Activated CD4-positive, alpha-beta T cell treated with anti-CD3 and anti-CD28 coated beads for 36 hours (primary cell): Measurements from ENCODE around the gene CBY3. TPM values are rescaled to one million over a fixed set of nuclear protein-coding genes. Genes with fewer than 3 reads are reported as not detected.
"Not testable (repeated sequence)": the region's sequence is repeated elsewhere in the genome, so short reads cannot be mapped to it uniquely, and the experiment has no call there.

Experiments
- ATAC-seq: fragments of 200-7000 bp; cut with Tn5 transposase; one replicate; pipeline ENCODE4 v1.10.0; 2021; ENCODE audit warnings: mild to moderate bottlenecking, moderate library complexity
- CTCF ChIA-PET: fragments of 350-600 bp; sonication (Branson Sonifier 250); formaldehyde crosslinking; loops from one replicate; lab custom pipeline; 2021; ENCODE audit warnings: antibody characterized with exemption; lab: Charles Lee
- POLR2A ChIA-PET: fragments of 350-600 bp; sonication (Branson Sonifier 250); formaldehyde crosslinking; loops from one replicate; lab custom pipeline; 2021; ENCODE audit warnings: antibody characterized with exemption, inconsistent platforms; lab: Charles Lee
- DNase-seq: peaks from one replicate; pipeline ENCODE4 v3.0.0-alpha.2; 2020
- H3K27ac Mint-ChIP-seq: one replicate; pipeline ENCODE4 v1.8.0; 2021; ENCODE audit warnings: mixed read lengths
- H3K27me3 Mint-ChIP-seq: one replicate; pipeline ENCODE4 v1.8.0; 2021; ENCODE audit warnings: mixed read lengths
- H3K36me3 Mint-ChIP-seq: one replicate; pipeline ENCODE4 v1.8.0; 2021; ENCODE audit warnings: low read depth, mixed read lengths
- H3K4me1 Mint-ChIP-seq: one replicate; pipeline ENCODE4 v1.8.0; 2021; ENCODE audit warnings: mixed read lengths
- H3K4me3 Mint-ChIP-seq: one replicate; pipeline ENCODE4 v1.8.0; 2021; ENCODE audit warnings: mild to moderate bottlenecking, moderate library complexity, mixed read lengths
- H3K9me3 Mint-ChIP-seq: one replicate; pipeline ENCODE4 v1.8.0; 2021; ENCODE audit warnings: low read depth, mixed read lengths
- intact Hi-C, 2 experiments: fragments of 100-400 bp; cut with DNase I in 1 of 2; cut with micrococcal nuclease in 1 of 2; formaldehyde crosslinking; loops; one replicate each; pipeline versions ENCODE4 v1.14.2 to v1.15.1; 2022 to 2024; cut with DNase I, micrococcal nuclease
- total RNA-seq, 2 experiments: library from RNA; stranded (reverse); gene quantifications; one replicate each; pipeline ENCODE4 v1.2.3, GENCODE V29; 2021

Gene CBY3
- total RNA-seq, 2 experiments from 2014 or later = 0.40 to 0.71 TPM

- H3K27me3 Mint-ChIP-seq = no peaks in the 10 kb centered on the region
- intact Hi-C loops = loop anchor here (1.0 to 5.0 kb wide), 13 partner anchors 21 to 1072 kb away; partner anchors contain the start of genes HNRNPH1 (in 2 of the 2), MAML1 (in 2 of the 2), RUFY1 (in 2 of the 2) and CLK4 (in 1 of the 2)
- peaks cover 43% of the 10 kb centered on the region for H3K36me3 Mint-ChIP-seq
- ATAC-seq (peak; percentile 0), DNase-seq (no peak)
- H3K4me1 Mint-ChIP-seq = peaks cover 42% of the 10 kb centered on the region
- CTCF ChIA-PET = interaction anchor here (1.0 kb wide), 1 partner anchor 31 kb away, joined by 3 read pairs; no protein-coding TSS in a partner anchor
- POLR2A ChIA-PET = interaction anchor here (0.6 to 1.5 kb wide), 10 partner anchors 17 to 387 kb away, joined by 3 to 11 read pairs (median 4); partner anchors contain the start of gene HNRNPH1
- H3K9me3 Mint-ChIP-seq = no peaks in the 10 kb centered on the region
- peak within 1 kb of the TSS; percentile 94 for H3K4me3 Mint-ChIP-seq
- peak within 1 kb of the TSS; percentile 100 for H3K27ac Mint-ChIP-seq
Measured at GRCh38 chr5:179698935-179699615, 18.2 kb upstream of the CBY3 start, which contains the start of gene CANX. CANX (plus strand) TSS chr5:179698967; CDS start chr5:179705682, 6,715 bp downstream.

DNA sequence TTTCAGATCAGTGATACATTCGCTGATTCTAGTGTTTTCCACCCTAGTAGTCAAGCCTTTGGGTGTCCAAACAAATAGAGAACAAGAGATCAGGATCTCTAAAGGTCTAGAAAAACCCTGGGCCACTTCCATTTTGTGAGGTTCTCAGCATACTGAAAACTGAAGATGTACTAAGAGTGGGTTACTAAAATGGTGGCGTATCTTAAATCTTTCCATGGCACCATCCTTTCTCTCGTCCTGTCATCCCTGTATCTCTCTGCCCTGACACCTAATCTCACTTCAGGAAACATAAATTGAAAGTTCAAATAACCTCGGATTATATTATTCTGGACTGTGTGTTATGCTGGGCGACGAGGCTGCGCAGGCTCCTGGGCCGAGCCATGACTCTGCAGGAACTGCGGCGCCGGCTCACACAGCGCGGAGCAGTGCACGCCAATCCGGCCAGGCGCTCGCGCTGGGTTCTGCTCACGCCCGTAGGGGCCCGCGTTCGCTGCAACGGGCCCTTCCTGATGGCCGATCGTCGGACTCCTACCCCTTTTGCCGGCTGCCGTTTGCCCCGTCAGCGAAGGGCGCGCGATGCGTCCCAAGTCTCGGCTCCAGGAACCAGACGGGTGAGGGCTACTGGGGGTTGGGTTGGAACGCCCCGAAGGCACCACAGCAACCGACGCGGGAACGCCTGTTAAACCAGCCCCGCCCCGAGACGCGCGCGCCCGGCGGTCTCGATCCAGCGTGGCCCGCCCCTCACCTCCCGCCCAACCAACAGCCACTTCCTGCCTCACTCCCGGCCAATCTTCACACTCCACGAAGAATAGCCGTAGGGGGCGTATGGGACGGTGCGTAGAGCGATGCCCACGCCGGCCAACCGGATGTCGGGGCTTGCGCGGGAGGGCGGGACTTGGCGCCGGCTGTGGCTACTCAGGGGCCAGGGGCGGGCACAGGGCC is 17.4 kb upstream of the CBY3 start:
- CTCF ChIA-PET = no interaction called here
- ATAC-seq (peak; percentile 89), DNase-seq (peak; percentile 99)
- Mint-ChIP-seq H3K4me1 (peaks cover 34% of the 10 kb centered on the region), H3K27ac (peak overlapping the region; percentile 100), H3K9me3 (no peaks in the 10 kb centered on the region), H3K36me3 (peaks cover 35% of the 10 kb centered on the region), H3K4me3 (peak overlapping the region; percentile 94), H3K27me3 (no peaks in the 10 kb centered on the region)
- intact Hi-C loops = loop anchor here (1.0 to 5.0 kb wide), 13 partner anchors 20 to 1071 kb away; partner anchors contain the start of genes HNRNPH1 (in 2 of the 2), MAML1 (in 2 of the 2), RUFY1 (in 2 of the 2) and CLK4 (in 1 of the 2)
- POLR2A ChIA-PET = interaction anchor here (0.9 to 2.2 kb wide), 5 partner anchors 20 to 75 kb away, joined by 5 to 11 read pairs (median 6); partner anchors contain the start of genes HNRNPH1 and MAML1

DNA sequence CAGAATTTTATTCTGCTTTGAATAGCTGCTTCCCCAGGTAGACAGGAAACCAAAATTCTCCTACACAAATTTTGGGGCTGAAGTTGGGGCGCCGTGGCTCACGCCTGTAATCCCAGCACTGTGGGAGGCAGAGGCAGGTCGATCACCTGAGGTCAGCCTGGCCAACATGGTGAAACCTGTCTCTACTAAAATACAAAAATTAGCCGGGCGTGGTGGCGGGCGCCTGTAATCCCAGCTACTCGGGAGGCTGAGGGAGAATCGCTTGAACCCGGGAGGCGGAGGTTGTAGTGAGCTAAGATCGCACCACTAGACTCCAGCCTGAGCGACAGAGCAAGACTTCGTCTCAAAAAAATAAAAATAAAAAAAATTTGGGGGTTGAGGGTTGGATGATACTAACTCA is 16.7 kb upstream of the CBY3 start:
- peak overlapping the region; percentile 94 for H3K4me3 Mint-ChIP-seq
- intact Hi-C loops = loop anchor here in 1 of 2 experiments (5.0 kb wide), 1 partner anchor 1070 kb away; the partner anchor contains the start of gene CLK4
- H3K27ac Mint-ChIP-seq = peak overlapping the region; percentile 100
- peaks cover 28% of the 10 kb centered on the region for H3K36me3 Mint-ChIP-seq
- peaks cover 33% of the 10 kb centered on the region for H3K4me1 Mint-ChIP-seq
- DNase-seq, ATAC-seq, H3K9me3 Mint-ChIP-seq, H3K27me3 Mint-ChIP-seq: not testable (repeated sequence)
- POLR2A ChIA-PET = interaction anchor here (0.7 to 2.2 kb wide), 6 partner anchors 20 to 179 kb away, joined by 3 to 9 read pairs (median 4); partner anchors contain the start of genes HNRNPH1 and MAML1
- CTCF ChIA-PET = interaction anchor here (0.7 to 1.6 kb wide), 2 partner anchors 13 to 139 kb away, joined by 3 to 5 read pairs; no protein-coding TSS in a partner anchor

DNA sequence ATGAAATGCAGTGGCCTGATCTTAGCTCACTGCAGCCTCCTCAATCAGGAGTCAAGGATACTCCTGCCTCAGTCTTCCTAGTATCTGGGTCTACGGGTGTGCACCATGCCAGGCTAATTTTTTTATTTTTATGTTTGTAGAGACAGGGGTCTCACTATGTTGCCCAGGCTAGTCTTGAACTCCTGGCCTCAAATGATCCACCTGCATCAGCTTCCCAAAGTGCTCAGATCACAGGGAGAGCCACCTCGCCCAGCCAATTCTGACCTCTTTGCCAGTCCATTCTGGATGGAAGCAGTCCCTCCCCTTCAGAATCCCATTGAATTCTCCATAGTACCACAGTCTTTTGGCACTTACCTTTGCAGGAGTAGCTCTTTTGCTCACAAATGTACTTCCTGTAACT is 16.3 kb upstream of the CBY3 start:
- H3K27ac Mint-ChIP-seq = peak overlapping the region; percentile 100
- H3K4me3 Mint-ChIP-seq = peak overlapping the region; percentile 94
- no peak for DNase-seq
- no peak for ATAC-seq
- peaks cover 28% of the 10 kb centered on the region for H3K4me1 Mint-ChIP-seq
- ChIA-PET POLR2A (interaction anchor here (0.7 to 2.2 kb wide), 6 partner anchors 19 to 179 kb away, joined by 3 to 9 read pairs (median 4); partner anchors contain the start of genes HNRNPH1 and MAML1), CTCF (interaction anchor here (0.7 to 1.6 kb wide), 2 partner anchors 14 to 140 kb away, joined by 3 to 5 read pairs; no protein-coding TSS in a partner anchor)
- intact Hi-C loops = loop anchor here in 1 of 2 experiments (5.0 kb wide), 1 partner anchor 1070 kb away; the partner anchor contains the start of gene CLK4
- H3K9me3 Mint-ChIP-seq = no peaks in the 10 kb centered on the region
- H3K27me3 Mint-ChIP-seq = no peaks in the 10 kb centered on the region
- H3K36me3 Mint-ChIP-seq = peaks cover 24% of the 10 kb centered on the region

GRCh38 chr5:179696603-179697002 is 15.8 kb upstream of the CBY3 start:
- Mint-ChIP-seq H3K9me3 (no peaks in the 10 kb centered on the region), H3K27ac (no peak overlapping the region), H3K27me3 (no peaks in the 10 kb centered on the region), H3K4me3 (no peak overlapping the region), H3K4me1 (peaks cover 26% of the 10 kb centered on the region), H3K36me3 (peaks cover 20% of the 10 kb centered on the region)
- ChIA-PET CTCF (interaction anchor here (1.6 kb wide), 1 partner anchor 14 kb away, joined by 5 read pairs; no protein-coding TSS in a partner anchor), POLR2A (interaction anchor here (1.0 to 2.2 kb wide), 4 partner anchors 19 to 84 kb away, joined by 3 to 9 read pairs (median 6); partner anchors contain the start of genes HNRNPH1 and MAML1)
- ATAC-seq (no peak), DNase-seq (no peak)
- intact Hi-C loops = loop anchor here in 1 of 2 experiments (5.0 kb wide), 1 partner anchor 1069 kb away; the partner anchor contains the start of gene CLK4

GRCh38 chr5:179694561-179694960 is 13.7 kb upstream of the CBY3 start:
- no peaks in the 10 kb centered on the region for H3K27me3 Mint-ChIP-seq
- H3K4me1 Mint-ChIP-seq = peaks cover 15% of the 10 kb centered on the region
- H3K9me3 Mint-ChIP-seq = no peaks in the 10 kb centered on the region
- ChIA-PET CTCF (interaction anchor here (0.8 kb wide), 1 partner anchor 16 kb away, joined by 3 read pairs; no protein-coding TSS in a partner anchor), POLR2A (no interaction called here)
- no peak overlapping the region for H3K4me3 Mint-ChIP-seq
- DNase-seq (no peak), ATAC-seq (no peak)
- intact Hi-C loops = no loop called here
- H3K27ac Mint-ChIP-seq = peak overlapping the region; percentile 4
- peaks cover 4% of the 10 kb centered on the region for H3K36me3 Mint-ChIP-seq

GRCh38 chr5:179689212-179689611 is 8.4 kb upstream of the CBY3 start:
- CTCF ChIA-PET, DNase-seq, H3K36me3 Mint-ChIP-seq, H3K27ac Mint-ChIP-seq, H3K27me3 Mint-ChIP-seq, H3K4me3 Mint-ChIP-seq, POLR2A ChIA-PET, ATAC-seq, intact Hi-C loops, H3K4me1 Mint-ChIP-seq, H3K9me3 Mint-ChIP-seq: not testable (repeated sequence)

DNA sequence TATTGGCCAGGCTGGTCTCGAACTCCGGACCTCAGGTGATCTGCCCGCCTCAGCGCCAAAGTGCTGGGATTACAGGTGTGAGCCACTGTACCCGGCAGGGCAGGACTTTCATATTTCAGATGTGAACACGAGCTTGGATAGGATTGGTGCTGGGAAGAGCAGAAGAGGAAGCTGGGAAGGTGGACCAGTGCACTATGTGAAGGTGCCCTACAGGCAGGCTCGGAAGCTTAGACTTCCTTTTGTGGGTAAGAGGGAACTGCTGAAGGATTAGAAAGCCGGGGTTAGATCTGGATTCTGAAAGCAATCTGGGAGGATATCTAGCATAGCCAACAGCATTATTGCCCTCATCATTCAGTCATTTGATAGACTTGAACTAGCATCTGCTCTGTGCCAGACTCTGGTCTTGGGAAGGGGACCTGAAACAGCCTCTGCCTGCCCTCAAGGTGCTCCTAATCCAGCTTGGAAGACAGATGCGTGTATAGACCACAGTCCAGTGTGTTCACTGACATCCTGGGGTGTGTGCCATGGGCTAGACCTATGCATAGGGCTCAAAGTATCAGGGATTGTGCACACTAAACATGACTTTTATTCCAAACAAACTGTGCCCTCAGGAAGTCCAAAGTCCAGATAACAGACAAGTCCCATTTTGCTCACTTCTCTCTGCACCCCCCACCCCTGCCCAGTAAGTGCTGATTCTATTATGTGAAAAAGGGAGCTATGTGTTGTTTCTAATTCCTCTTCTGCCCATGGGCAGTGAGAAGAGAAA is 637 bp downstream of the CBY3 start:
- DNase-seq (no peak), ATAC-seq (no peak)
- Mint-ChIP-seq H3K9me3 (no peaks in the 10 kb centered on the region), H3K27me3 (no peaks in the 10 kb centered on the region), H3K4me3 (peak overlapping the region; percentile 91), H3K27ac (peak overlapping the region; percentile 61), H3K4me1 (peaks cover 23% of the 10 kb centered on the region), H3K36me3 (peaks cover 28% of the 10 kb centered on the region)
- POLR2A ChIA-PET = interaction anchor here (0.5 to 0.6 kb wide), 2 partner anchors 11 to 62 kb away, joined by 3 to 4 read pairs; no protein-coding TSS in a partner anchor
- intact Hi-C loops = no loop called here
- CTCF ChIA-PET = interaction anchor here (0.6 to 2.1 kb wide), 3 partner anchors 11 to 129 kb away, joined by 3 to 13 read pairs (median 3); no protein-coding TSS in a partner anchor

GRCh38 chr5:179679014-179679674 is 1.7 kb downstream of the CBY3 start:
- Mint-ChIP-seq H3K36me3 (peaks cover 32% of the 10 kb centered on the region), H3K9me3 (no peaks in the 10 kb centered on the region), H3K4me3 (peak overlapping the region; percentile 91), H3K27me3 (no peaks in the 10 kb centered on the region), H3K27ac (peak overlapping the region; percentile 97), H3K4me1 (peaks cover 23% of the 10 kb centered on the region)
- DNase-seq (peak; percentile 87), ATAC-seq (peak; percentile 39)
- intact Hi-C loops = loop anchor here in 1 of 2 experiments (1.0 to 10.0 kb wide), 5 partner anchors 118 to 1052 kb away; partner anchors contain the start of genes CLK4 and MRNIP
- ChIA-PET CTCF (interaction anchor here (0.6 to 2.2 kb wide), 9 partner anchors 8 to 468 kb away, joined by 3 to 13 read pairs (median 3); no protein-coding TSS in a partner anchor), POLR2A (interaction anchor here (0.6 to 2.4 kb wide), 5 partner anchors 21 to 120 kb away, joined by 3 to 10 read pairs (median 7); partner anchors contain the start of genes HNRNPH1 and MAML1)
